ENCODE results near the gene FGD2.

The FGD2 gene

DNA sequence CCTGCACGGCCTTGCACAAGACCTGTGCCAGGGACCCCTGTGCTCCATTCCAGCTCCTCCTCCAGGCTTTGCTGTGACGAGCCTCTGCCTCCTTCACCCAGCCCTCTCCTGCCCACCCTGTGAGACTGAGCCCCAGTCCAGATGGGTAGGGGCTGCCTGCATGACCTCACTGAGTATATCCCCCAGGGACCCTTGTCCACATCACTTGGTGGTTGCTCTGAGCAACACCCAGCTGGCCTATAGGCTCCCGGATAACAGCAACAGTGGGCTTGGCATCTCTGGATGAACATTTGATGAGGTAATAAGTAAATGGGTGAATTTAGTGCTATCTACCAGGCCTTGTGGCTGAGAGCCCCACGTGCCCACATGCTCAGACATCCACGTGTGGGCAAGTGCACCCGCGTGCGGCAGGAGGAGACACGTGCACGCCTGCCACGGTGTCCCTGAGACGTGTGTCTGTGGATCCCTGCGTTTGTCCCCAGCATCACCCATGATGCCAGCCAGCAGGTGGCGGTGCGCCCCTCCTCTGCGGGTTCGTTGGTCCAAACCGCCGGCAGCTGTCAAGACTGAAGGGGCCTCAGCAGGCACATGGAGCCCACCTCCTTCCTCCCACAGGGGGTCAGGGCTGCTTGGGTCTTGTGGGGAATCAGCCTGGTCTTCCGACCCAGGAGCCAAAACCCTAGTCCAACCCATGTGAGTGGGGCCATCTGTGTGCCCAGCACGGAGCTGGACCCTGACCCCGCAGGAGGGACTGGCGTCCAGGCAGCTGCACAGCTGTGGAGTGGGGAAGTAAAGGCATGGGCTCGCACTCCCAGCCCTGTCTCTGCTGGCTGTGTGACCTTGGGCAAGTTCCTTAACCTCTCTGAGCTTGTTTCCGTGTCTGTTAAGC, 45.9 kb downstream of the FGD2 start:
- no peak overlapping the region for H3K27ac ChIP-seq
- no peak for DNase-seq (ENCODE audit: low read depth, low spot score)
- H3K9me3 ChIP-seq (ENCODE audit: low read depth, low read length), result no peaks in the 10 kb centered on the region
- no peaks in the 10 kb centered on the region for H3K36me3 ChIP-seq (ENCODE audit: insufficient read depth, low read length)
- TF ChIP-seq POLR2AphosphoS5 (IDR thresholded peaks at IDR 0.05; ENCODE audit: borderline replicate concordance, low read depth, low read length), result no peak
- TF ChIP-seq FOXP2 (optimal IDR thresholded peaks at IDR 0.05; ENCODE audit: control extremely low read depth, extremely low read length, insufficient read depth), result no peak
- TF ChIP-seq EZH2 (IDR thresholded peaks at IDR 0.05), result no peak
- H3K9ac ChIP-seq (ENCODE audit: insufficient read length), result no peak overlapping the region
- no peak overlapping the region for H3K4me3 ChIP-seq

DNA sequence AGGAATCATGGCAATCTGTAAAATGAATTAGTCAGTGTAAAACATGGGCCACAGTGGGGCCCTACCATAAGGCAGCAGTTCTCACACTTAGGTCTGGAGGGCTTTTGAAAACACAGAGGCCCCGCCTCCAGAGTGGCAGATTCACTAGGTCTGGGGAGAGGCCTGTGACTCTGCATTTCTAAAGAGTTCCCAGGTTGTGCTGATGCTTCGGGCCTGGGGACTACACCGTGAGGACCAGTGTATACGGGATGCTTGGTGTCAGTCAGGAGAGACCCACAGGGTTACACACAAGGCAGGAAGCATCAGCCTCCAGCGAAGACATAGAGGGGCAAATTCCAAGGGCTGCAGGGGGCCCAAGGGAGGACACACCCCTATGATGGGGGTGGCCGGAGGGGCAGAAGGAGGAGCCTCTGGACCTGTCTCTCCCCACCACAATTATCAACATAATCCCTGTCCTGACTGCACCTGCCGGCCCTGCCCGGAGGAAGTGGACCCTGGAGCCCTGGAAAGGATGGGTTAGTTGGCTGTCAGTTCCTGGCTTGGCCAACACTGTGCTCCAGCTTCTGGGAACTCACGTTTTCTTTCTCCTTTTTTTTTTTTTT, 46.7 kb downstream of the FGD2 start:
- no peak for TF ChIP-seq FOXP2 (optimal IDR thresholded peaks at IDR 0.05; ENCODE audit: control extremely low read depth, extremely low read length, insufficient read depth)
- no peak for TF ChIP-seq POLR2AphosphoS5 (IDR thresholded peaks at IDR 0.05; ENCODE audit: borderline replicate concordance, low read depth, low read length)
- TF ChIP-seq EZH2 (IDR thresholded peaks at IDR 0.05), result no peak
- H3K9ac ChIP-seq (ENCODE audit: insufficient read length), result no peak overlapping the region
- no peak for DNase-seq (ENCODE audit: low read depth, low spot score)
- H3K4me3 ChIP-seq, result no peak overlapping the region
- no peaks in the 10 kb centered on the region for H3K9me3 ChIP-seq (ENCODE audit: low read depth, low read length)
- H3K36me3 ChIP-seq (ENCODE audit: insufficient read depth, low read length), result no peaks in the 10 kb centered on the region
- no peak overlapping the region for H3K27ac ChIP-seq

DNA sequence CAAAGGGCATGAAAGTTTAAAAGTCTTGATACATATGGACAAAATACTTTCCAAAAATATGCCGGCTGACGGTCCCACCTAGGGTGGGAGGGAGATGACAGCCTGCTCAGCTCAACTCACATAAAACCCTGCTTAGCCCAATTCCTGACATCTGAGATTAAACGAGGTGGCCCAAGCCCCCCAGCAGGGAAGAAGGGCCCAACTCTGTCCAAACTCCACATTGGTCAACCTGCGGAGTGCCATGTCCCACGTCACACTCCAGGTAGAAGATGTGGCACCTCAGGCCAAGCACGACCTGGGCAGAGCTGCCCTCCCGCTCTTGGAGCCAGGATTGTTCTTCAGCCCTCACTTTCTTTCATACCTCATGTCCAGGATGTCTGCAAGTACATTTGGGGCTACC, 48.2 kb downstream of the FGD2 start:
- Histone ChIP-seq H3K9ac (ENCODE audit: insufficient read length) (no peak overlapping the region), H3K36me3 (ENCODE audit: insufficient read depth, low read length) (no peaks in the 10 kb centered on the region), H3K4me3 (no peak overlapping the region), H3K9me3 (ENCODE audit: low read depth, low read length) (no peaks in the 10 kb centered on the region), H3K27ac (no peak overlapping the region)
- no peak for DNase-seq (ENCODE audit: low read depth, low spot score)
- TF ChIP-seq FOXP2 (optimal IDR thresholded peaks at IDR 0.05; ENCODE audit: control extremely low read depth, extremely low read length, insufficient read depth), result no peak

DNA sequence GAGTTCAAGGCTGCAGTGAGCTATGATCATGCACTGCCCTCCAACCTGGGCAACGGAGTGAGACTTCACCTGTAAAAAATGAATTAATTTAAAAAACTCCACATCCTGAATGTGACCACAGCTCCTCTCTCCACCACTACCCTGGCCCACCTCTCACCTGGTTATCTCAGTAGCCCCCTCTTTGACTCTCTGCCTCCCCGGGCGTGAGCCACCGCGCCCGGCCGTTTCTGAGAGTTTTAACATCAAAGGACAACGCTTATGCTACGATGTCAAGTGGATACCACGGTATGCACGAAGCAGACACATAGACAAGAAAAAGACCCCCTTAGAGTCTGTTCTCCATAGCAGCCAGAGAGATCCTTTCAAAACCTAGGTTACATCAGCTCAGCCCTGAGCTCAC, 48.7 kb downstream of the FGD2 start:
- DNase-seq (ENCODE audit: low read depth, low spot score), result no peak
- no peak overlapping the region for H3K27ac ChIP-seq
- no peak overlapping the region for H3K9ac ChIP-seq (ENCODE audit: insufficient read length)
- H3K9me3 ChIP-seq (ENCODE audit: low read depth, low read length), result no peaks in the 10 kb centered on the region
- TF ChIP-seq FOXP2 (optimal IDR thresholded peaks at IDR 0.05; ENCODE audit: control extremely low read depth, extremely low read length, insufficient read depth), result no peak
- TF ChIP-seq EZH2 (IDR thresholded peaks at IDR 0.05), result no peak
- no peak for TF ChIP-seq POLR2AphosphoS5 (IDR thresholded peaks at IDR 0.05; ENCODE audit: borderline replicate concordance, low read depth, low read length)
- no peaks in the 10 kb centered on the region for H3K36me3 ChIP-seq (ENCODE audit: insufficient read depth, low read length)
- no peak overlapping the region for H3K4me3 ChIP-seq

DNA sequence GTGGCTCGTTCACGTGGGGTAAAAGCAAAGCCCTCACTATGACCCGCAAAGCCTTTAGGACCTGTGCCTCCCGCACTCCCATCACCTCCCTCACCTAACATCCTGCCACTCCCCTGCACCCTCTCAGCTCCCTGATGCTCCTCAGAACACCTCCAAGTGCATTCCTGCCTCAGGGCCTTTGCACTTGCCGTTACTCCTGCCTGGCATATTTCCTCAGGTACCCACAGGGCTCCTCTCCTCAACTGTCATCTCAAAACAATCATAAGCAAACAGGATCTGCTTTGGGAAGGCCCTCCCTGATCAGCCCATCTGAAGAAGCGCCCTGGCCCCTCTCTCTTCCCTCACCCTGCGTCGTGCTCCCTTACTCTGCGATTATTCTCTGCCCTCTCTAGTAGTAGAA, 49.1 kb downstream of the FGD2 start:
- TF ChIP-seq POLR2AphosphoS5 (IDR thresholded peaks at IDR 0.05; ENCODE audit: borderline replicate concordance, low read depth, low read length), result no peak
- Histone ChIP-seq H3K9me3 (ENCODE audit: low read depth, low read length) (no peaks in the 10 kb centered on the region), H3K36me3 (ENCODE audit: insufficient read depth, low read length) (no peaks in the 10 kb centered on the region), H3K27ac (no peak overlapping the region), H3K9ac (ENCODE audit: insufficient read length) (no peak overlapping the region), H3K4me3 (no peak overlapping the region)
- no peak for DNase-seq (ENCODE audit: low read depth, low spot score)

DNA sequence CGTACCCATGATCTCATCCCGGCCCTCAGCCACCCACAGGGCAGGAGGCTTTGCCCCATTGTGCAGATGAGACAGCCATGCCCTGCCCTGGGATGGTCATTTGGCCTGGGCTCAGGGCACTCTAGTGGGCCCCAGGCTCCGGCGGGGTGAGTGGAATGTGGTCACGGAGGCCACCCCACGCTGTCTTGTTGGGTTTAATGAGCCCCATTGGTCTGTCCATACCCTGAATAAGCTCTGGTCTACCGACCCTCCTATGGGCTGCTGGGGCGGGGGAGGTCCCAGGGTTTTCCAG, 50.6 kb downstream of the FGD2 start:
- no peak overlapping the region for H3K9ac ChIP-seq (ENCODE audit: insufficient read length)
- H3K4me3 ChIP-seq, result no peak overlapping the region
- no peak for TF ChIP-seq EZH2 (IDR thresholded peaks at IDR 0.05)
- TF ChIP-seq FOXP2 (optimal IDR thresholded peaks at IDR 0.05; ENCODE audit: control extremely low read depth, extremely low read length, insufficient read depth), result no peak
- no peak for TF ChIP-seq POLR2AphosphoS5 (IDR thresholded peaks at IDR 0.05; ENCODE audit: borderline replicate concordance, low read depth, low read length)
- DNase-seq (ENCODE audit: low read depth, low spot score), result no peak
- H3K36me3 ChIP-seq (ENCODE audit: insufficient read depth, low read length), result no peaks in the 10 kb centered on the region
- no peaks in the 10 kb centered on the region for H3K9me3 ChIP-seq (ENCODE audit: low read depth, low read length)
- no peak overlapping the region for H3K27ac ChIP-seq

DNA sequence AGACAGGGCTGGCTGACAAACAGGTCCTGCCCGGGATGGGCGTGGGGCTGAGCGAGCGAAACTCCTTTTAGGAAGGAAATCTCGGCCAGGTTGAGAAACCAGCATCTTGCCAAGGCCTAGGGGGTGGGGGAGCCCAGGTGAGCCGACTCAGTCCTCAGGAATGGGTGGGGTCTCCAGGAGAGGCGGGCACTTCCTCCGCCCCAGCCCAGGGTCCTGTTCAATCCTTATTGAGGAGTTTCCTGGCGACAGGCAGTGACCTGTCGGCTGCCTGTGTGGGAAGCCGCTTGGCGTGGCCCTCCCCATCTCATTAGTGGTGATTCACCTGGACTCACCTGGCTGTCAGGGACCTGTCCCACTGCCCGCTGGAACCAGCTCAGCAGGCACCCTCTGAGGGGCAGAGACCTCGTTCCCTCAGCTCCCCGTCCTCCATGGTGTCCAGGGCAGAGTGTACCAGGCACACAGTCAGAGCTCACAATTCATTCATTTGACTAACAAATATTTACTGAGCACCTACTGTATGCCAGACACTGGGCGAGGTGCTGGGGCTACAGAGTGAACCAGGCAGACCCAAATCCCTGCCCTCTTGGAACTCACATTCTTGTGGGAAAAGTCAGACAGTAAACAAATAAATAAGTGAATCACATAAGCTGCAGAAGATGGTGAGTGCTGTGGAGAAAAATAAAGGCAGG, 51.1 kb downstream of the FGD2 start:
- DNase-seq (ENCODE audit: low read depth, low spot score), result no peak
- H3K27ac ChIP-seq, result no peak overlapping the region
- no peaks in the 10 kb centered on the region for H3K36me3 ChIP-seq (ENCODE audit: insufficient read depth, low read length)
- H3K4me3 ChIP-seq, result no peak overlapping the region
- H3K9ac ChIP-seq (ENCODE audit: insufficient read length), result no peak overlapping the region
- TF ChIP-seq EZH2 (IDR thresholded peaks at IDR 0.05) (no peak), FOXP2 (optimal IDR thresholded peaks at IDR 0.05; ENCODE audit: control extremely low read depth, extremely low read length, insufficient read depth) (no peak), POLR2AphosphoS5 (IDR thresholded peaks at IDR 0.05; ENCODE audit: borderline replicate concordance, low read depth, low read length) (no peak)
- no peaks in the 10 kb centered on the region for H3K9me3 ChIP-seq (ENCODE audit: low read depth, low read length)

DNA sequence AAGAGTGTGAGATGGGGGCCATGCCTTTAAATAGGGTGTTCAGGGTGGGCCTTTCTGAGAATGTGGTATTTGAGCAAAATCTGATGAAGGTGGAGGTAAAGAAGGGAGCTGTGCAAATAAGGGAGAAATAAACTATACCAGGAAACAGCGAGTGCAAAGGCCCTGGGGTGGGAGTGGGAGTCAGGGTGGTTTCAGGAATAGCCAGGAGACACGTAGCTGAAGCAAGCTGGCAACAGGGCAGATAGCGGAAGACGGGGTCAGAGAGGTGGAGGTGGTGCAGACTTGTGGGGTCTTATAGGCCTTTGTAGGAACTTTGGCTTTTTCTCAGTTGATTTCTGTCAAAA, 51.6 kb downstream of the FGD2 start:
- Histone ChIP-seq H3K36me3 (ENCODE audit: insufficient read depth, low read length) (no peaks in the 10 kb centered on the region), H3K9ac (ENCODE audit: insufficient read length) (no peak overlapping the region), H3K4me3 (no peak overlapping the region), H3K27ac (no peak overlapping the region), H3K9me3 (ENCODE audit: low read depth, low read length) (no peaks in the 10 kb centered on the region)
- no peak for TF ChIP-seq POLR2AphosphoS5 (IDR thresholded peaks at IDR 0.05; ENCODE audit: borderline replicate concordance, low read depth, low read length)
- no peak for TF ChIP-seq FOXP2 (optimal IDR thresholded peaks at IDR 0.05; ENCODE audit: control extremely low read depth, extremely low read length, insufficient read depth)
- TF ChIP-seq EZH2 (IDR thresholded peaks at IDR 0.05), result no peak
- DNase-seq (ENCODE audit: low read depth, low spot score), result no peak

Data from SK-N-MC (cell line).